HTERT RPE-1 (cell line): ENCODE measurements around the gene SLC45A3.

Source experiments
- in situ Hi-C: fragments of 300-500 bp; cut with MboI; formaldehyde crosslinking; loops from 4 replicates; pipeline ENCODE4 v1.14.3; 2020; ENCODE audit warnings: low sequenced_read_pairs

The SLC45A3 gene

DNA sequence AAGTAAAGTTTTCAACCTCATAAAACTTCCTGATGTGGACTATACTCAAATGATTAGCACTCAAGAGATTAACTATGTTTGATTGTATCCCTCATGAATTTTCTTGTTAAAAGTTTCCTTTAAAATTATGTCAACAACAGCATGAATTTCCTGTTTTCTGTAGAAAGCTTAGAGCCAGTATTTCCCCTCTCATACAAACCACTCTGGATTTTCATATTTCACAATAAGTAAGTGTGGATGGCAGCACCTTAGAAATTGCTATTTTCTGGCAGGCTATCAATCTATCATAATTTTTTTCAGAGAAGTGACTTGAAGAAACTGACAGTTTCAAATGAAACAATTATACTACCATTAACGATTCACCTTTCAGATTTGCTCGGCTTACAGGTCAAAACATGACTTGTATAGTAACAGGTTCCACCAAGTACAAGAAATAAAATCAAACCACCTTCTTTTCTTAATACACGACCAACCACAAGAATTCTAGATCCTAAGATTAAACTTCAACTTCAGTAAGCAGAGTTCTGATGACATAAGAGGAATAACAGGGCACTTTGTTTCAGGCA, 69.3 kb downstream of the SLC45A3 start:
- in situ Hi-C loops: no loop called here

DNA sequence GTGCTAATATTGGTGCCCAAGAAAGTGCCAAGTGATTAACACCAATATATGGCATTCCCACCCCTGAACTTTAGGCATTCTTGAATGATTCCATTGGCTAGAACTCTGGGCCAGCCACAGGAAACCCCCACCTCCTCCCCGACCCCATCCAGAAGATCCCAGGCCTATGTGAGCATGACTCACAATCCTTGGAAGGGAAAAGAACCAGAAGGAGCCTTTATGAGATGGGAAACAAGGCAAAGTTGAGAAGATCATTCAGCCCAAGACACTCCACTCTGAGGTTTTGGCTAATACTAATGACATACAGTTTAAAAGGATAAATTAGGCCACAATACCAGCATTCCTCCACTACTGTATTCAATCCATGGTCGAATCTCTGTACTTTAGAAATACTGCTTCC, 70.3 kb downstream of the SLC45A3 start:
- in situ Hi-C loops: no loop called here
